Tibial artery (tissue), 4 donors: ENCODE data around the gene CCDC7.
"Not testable (repeated sequence)": the region's sequence is repeated elsewhere in the genome, so short reads cannot be mapped to it uniquely, and the experiment has no call there.

ENCODE experiments used
- DNase-seq, 2 donors: peaks; one replicate each; pipeline ENCODE4 v3.0.0-alpha.2; 2019
- H3K27ac ChIP-seq, 2 donors: fragments of 200-600 bp; sonication (generic) in 1 of 2; 1 replicate in 1 of 2; 2 replicates in 1 of 2; pipeline ENCODE4 v1.5.1; 2018 to 2019; ENCODE audit warnings: mild to moderate bottlenecking in 1 of 2
- H3K27me3 ChIP-seq, 2 donors: fragments of 200-600 bp; sonication (generic) in 1 of 2; one replicate each; pipeline versions ENCODE4 v1.5.1 to v1.6.0; 2016 to 2019
- H3K36me3 ChIP-seq, 3 donors: fragments of 200-600 bp; sonication (generic) in 2 of 3; one replicate each; pipeline ENCODE4 v1.5.1; 2016 to 2019; ENCODE audit warnings: mild to moderate bottlenecking in 2 of 3
- H3K4me1 ChIP-seq, 4 donors: fragments of 200-600 bp; sonication (generic) in 2 of 4; 1 replicate in 3 of 4; 2 replicates in 1 of 4; pipeline ENCODE4 v1.5.1; 2016 to 2019
- H3K4me3 ChIP-seq, 2 donors: fragments of 200-600 bp; sonication (generic) in 1 of 2; 1 replicate in 1 of 2; 2 replicates in 1 of 2; pipeline ENCODE4 v1.5.1; 2018 to 2019; ENCODE audit warnings: mild to moderate bottlenecking in 2 of 2
- H3K9me3 ChIP-seq, 3 donors: fragments of 200-600 bp; sonication (generic) in 1 of 3; one replicate each; pipeline ENCODE4 v1.5.1; 2016 to 2019
- intact Hi-C: fragments of 100-400 bp; cut with DNase I; formaldehyde crosslinking; loops from one replicate; pipeline ENCODE4 v1.15.0; 2023; ENCODE audit warnings: low total_unique reads
- TF ChIP-seq, protein P1 (sequence below), 2 experiments: fragments of 200-600 bp in 1 of 2; fragments of 450-650 bp in 1 of 2; IDR thresholded peaks; one replicate each; pipeline ENCODE4 v1.5.1; 2017 to 2019; ENCODE audit warnings: antibody characterized with exemption in 2 of 2, mild to moderate bottlenecking in 1 of 2, moderate library complexity in 1 of 2

CCDC7 gene

GRCh38 chr10:32627183-32627582 lies 181.2 kb downstream of the CCDC7 start:
- no peak for DNase-seq
- Histone ChIP-seq H3K36me3 (peaks cover 12 to 16% (median 12%) of the 10 kb centered on the region in 3 donors), H3K27me3 (no peaks in the 10 kb centered on the region), H3K27ac (no peak overlapping the region), H3K4me1 (no peaks in the 10 kb centered on the region), H3K4me3 (no peak overlapping the region), H3K9me3 (no peaks in the 10 kb centered on the region)
- TF ChIP-seq, protein P1, sequence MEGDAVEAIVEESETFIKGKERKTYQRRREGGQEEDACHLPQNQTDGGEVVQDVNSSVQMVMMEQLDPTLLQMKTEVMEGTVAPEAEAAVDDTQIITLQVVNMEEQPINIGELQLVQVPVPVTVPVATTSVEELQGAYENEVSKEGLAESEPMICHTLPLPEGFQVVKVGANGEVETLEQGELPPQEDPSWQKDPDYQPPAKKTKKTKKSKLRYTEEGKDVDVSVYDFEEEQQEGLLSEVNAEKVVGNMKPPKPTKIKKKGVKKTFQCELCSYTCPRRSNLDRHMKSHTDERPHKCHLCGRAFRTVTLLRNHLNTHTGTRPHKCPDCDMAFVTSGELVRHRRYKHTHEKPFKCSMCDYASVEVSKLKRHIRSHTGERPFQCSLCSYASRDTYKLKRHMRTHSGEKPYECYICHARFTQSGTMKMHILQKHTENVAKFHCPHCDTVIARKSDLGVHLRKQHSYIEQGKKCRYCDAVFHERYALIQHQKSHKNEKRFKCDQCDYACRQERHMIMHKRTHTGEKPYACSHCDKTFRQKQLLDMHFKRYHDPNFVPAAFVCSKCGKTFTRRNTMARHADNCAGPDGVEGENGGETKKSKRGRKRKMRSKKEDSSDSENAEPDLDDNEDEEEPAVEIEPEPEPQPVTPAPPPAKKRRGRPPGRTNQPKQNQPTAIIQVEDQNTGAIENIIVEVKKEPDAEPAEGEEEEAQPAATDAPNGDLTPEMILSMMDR (IDR thresholded peaks at IDR 0.05), result no peak
- intact Hi-C loops, result no loop called here

DNA sequence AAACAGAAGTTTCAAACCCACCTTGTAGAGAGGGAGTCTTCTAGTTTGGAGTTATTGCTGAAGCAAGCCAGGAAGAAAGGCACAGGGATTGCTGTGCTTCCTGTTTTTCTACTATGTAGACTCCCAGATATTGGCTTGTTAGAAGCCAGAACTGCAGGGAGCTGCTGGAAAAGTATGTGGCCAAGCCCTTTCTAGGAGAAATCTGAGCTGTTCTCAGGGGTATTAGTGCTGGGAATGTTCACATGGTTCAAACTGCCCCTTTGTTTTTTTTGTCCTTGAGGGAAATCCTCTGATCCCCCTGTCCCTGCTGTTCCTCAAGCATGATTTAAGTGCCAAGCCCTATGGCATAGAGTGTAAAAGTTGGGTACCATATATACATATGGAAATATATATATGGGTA lies 184.0 kb downstream of the CCDC7 start:
- Histone ChIP-seq H3K36me3 (peaks cover 4 to 10% (median 5%) of the 10 kb centered on the region in 3 donors), H3K9me3 (no peaks in the 10 kb centered on the region), H3K4me1 (no peaks in the 10 kb centered on the region), H3K4me3 (no peak overlapping the region), H3K27me3 (no peaks in the 10 kb centered on the region), H3K27ac (no peak overlapping the region)
- intact Hi-C loops, result no loop called here
- TF ChIP-seq, protein P1 (IDR thresholded peaks at IDR 0.05), result no peak
- no peak for DNase-seq

- H3K9me3 ChIP-seq, result peaks cover 0 to 24% (median 8%) of the 10 kb centered on the region in 3 donors
- DNase-seq, result no peak
- TF ChIP-seq, protein P1 (IDR thresholded peaks at IDR 0.05), result no peak
- no peak overlapping the region for H3K4me3 ChIP-seq
- no peaks in the 10 kb centered on the region for H3K4me1 ChIP-seq
- no peak overlapping the region for H3K27ac ChIP-seq
- intact Hi-C loops, result no loop called here
- H3K36me3 ChIP-seq, result peaks cover 0 to 22% (median 11%) of the 10 kb centered on the region in 3 donors
- H3K27me3 ChIP-seq, result no peaks in the 10 kb centered on the region
These were observed 200.6 kb downstream of the CCDC7 start for GRCh38 chr10:32646535-32646934.

GRCh38 chr10:32650246-32650655 lies 204.3 kb downstream of the CCDC7 start:
- Histone ChIP-seq H3K27me3 (no peaks in the 10 kb centered on the region), H3K4me1 (no peaks in the 10 kb centered on the region)
- intact Hi-C loops, result no loop called here

GRCh38 chr10:32657430-32657829 lies 211.5 kb downstream of the CCDC7 start:
- H3K4me3 ChIP-seq, intact Hi-C loops, H3K4me1 ChIP-seq, H3K27ac ChIP-seq, DNase-seq, H3K27me3 ChIP-seq: not testable (repeated sequence)
- H3K9me3 ChIP-seq, result peaks cover 0 to 49% (median 0%) of the 10 kb centered on the region in 3 donors
- H3K36me3 ChIP-seq, result peaks cover 0 to 28% (median 26%) of the 10 kb centered on the region in 3 donors

More at GRCh38 chr10:32650246-32650655, 204.3 kb downstream of the CCDC7 start:
- TF ChIP-seq, protein P1 (IDR thresholded peaks at IDR 0.05), result no peak
- Histone ChIP-seq H3K36me3 (peaks cover 0 to 23% (median 13%) of the 10 kb centered on the region in 3 donors), H3K27ac (no peak overlapping the region), H3K4me3 (no peak overlapping the region), H3K9me3 (peaks cover 0 to 46% (median 0%) of the 10 kb centered on the region in 3 donors)
- DNase-seq, result no peak

DNA sequence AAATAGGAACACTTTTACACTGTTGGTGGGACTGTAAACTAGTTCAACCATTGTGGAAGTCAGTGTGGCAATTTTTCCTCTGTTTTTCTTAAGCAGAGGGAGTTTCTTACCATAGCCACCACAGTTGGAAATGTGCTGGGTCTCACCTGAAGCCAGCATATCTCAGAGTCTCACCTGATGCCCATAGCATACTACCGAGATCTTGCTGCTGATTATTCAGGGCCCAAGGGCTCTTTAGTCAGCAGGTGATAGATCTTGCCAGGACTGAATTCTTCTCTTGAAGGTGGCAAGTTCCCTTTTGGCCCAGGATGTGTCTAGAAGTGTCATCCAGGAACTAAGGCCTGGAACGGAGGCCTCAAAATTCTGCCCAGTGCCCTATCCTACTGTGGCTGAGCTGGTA lies 215.4 kb downstream of the CCDC7 start:
- Histone ChIP-seq H3K4me3 (no peak overlapping the region), H3K4me1 (no peaks in the 10 kb centered on the region), H3K27me3 (no peaks in the 10 kb centered on the region), H3K9me3 (peaks cover 0 to 14% (median 0%) of the 10 kb centered on the region in 3 donors), H3K27ac (no peak overlapping the region), H3K36me3 (peaks cover 0 to 14% (median 4%) of the 10 kb centered on the region in 3 donors)
- TF ChIP-seq, protein P1 (IDR thresholded peaks at IDR 0.05), result no peak
- DNase-seq, result no peak
- intact Hi-C loops, result no loop called here
